ENCODE data around the gene LAMA2. TPM values are rescaled to one million over a fixed set of nuclear protein-coding genes. Genes with fewer than 3 reads are reported as not detected.

The LAMA2 gene
- total and polyA plus RNA-seq, 8 donors = 3.4 to 110 (median 31.6) TPM

DNA sequence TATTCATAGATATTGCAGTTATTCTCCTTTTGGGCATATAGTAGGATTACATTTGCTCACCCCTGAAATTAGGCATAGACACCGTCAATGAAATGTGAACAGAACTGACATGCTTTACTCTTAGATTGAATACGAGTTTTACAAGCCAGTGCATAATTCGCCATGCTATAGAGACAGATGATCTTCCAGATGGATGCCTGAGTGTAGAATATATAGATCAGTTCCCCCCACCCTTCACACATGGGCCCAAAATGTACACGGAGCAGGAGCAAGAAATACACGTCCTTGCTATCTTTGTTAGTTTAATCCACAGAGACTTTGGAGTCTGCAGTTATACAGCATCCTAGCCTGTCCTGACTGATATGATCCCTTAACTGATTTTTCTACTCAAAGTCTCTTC lies 47.4 kb downstream of the LAMA2 start:
- Histone ChIP-seq H3K36me3 (peaks cover 0 to 14% (median 10%) of the 10 kb centered on the region in 4 donors), H3K9me3 (peaks cover 0 to 3% (median 0%) of the 10 kb centered on the region in 4 donors), H3K4me1 (no peaks in the 10 kb centered on the region), H3K27me3 (no peaks in the 10 kb centered on the region), H3K4me3 (no peak overlapping the region), H3K27ac (no peak overlapping the region)
- 72 to 81% (median 76%) methylated on average over 5 of the region's 5 CpGs for WGBS, 5 donors
- no peak for DNase-seq
- TF ChIP-seq EP300 (IDR thresholded peaks at IDR 0.05) (no peak), POLR2A (IDR thresholded peaks at IDR 0.05) (no peak), POLR2AphosphoS5 (IDR thresholded peaks at IDR 0.05) (no peak), CTCF (IDR thresholded peaks at IDR 0.05) (no peak)
- intact Hi-C loops (cut with DNase I; ENCODE audit: low total_unique reads) = no loop called here

DNA sequence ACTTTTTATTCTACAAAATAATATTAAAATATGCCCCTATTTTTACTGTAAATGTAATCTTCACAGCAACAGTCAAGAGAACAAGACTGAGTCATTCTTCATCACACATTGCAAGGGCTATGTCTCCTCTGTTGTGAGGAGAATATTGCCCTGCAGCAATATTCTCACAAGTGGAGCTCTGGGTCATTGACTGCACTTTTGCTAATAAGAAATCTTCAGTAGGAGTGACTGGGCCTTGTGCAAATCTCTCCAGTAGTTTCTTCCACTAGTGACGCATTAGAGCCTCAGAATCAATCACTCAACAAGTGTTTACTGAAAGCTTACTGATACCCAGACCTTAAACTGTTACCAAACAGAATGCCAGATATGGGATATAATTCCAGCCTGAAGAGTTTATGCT lies 49.1 kb downstream of the LAMA2 start:
- intact Hi-C loops (cut with DNase I; ENCODE audit: low total_unique reads) = no loop called here
- TF ChIP-seq POLR2AphosphoS5 (IDR thresholded peaks at IDR 0.05) = no peak
- no peak for TF ChIP-seq EP300 (IDR thresholded peaks at IDR 0.05)
- TF ChIP-seq CTCF (IDR thresholded peaks at IDR 0.05) = no peak
- TF ChIP-seq POLR2A (IDR thresholded peaks at IDR 0.05) = no peak
- H3K4me1 ChIP-seq = no peaks in the 10 kb centered on the region
- 30 to 54% (median 32%) methylated on average over 1 of the region's 1 CpG for WGBS, 5 donors
- no peak overlapping the region for H3K27ac ChIP-seq
- no peak overlapping the region for H3K4me3 ChIP-seq
- H3K9me3 ChIP-seq = peaks cover 0 to 3% (median 0%) of the 10 kb centered on the region in 4 donors
- no peak for DNase-seq
- H3K27me3 ChIP-seq = no peaks in the 10 kb centered on the region
- H3K36me3 ChIP-seq = peaks cover 0 to 14% (median 10%) of the 10 kb centered on the region in 4 donors

DNA sequence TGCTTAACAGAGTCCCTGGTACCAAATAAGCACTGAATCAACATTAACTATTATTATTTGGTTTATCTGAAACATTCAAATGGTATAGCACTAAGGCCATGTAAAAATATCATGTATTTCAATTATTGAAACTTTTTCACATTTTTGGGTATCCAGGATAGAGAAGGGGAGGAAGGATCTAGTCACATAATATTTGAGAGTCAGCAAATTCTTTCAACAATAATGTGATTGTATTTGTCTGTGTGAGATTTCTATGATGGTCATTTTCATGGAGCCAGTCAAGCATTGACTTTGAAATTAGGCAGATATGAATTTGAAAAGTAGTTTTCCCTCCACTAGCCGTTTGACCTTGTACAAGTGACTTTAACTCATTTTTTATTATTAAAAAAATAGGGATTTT lies 67.9 kb downstream of the LAMA2 start:
- Histone ChIP-seq H3K27me3 (no peaks in the 10 kb centered on the region), H3K4me1 (no peaks in the 10 kb centered on the region), H3K9me3 (no peaks in the 10 kb centered on the region), H3K36me3 (no peaks in the 10 kb centered on the region), H3K27ac (no peak overlapping the region), H3K4me3 (no peak overlapping the region)
- no peak for DNase-seq
- no peak for TF ChIP-seq POLR2AphosphoS5 (IDR thresholded peaks at IDR 0.05)
- no peak for TF ChIP-seq CTCF (IDR thresholded peaks at IDR 0.05)
- no peak for TF ChIP-seq POLR2A (IDR thresholded peaks at IDR 0.05)
- no peak for TF ChIP-seq EP300 (IDR thresholded peaks at IDR 0.05)
- WGBS, 5 donors = 65 to 81% (median 71%) methylated on average over 1 of the region's 1 CpG
- intact Hi-C loops (cut with DNase I; ENCODE audit: low total_unique reads) = no loop called here

GRCh38 chr6:128952902-128953301 lies 70.0 kb downstream of the LAMA2 start:
- DNase-seq = no peak
- H3K36me3 ChIP-seq = no peaks in the 10 kb centered on the region
- WGBS, 5 donors = 90 to 97% (median 96%) methylated on average over 3 of the region's 3 CpGs
- no peaks in the 10 kb centered on the region for H3K4me1 ChIP-seq
- no peaks in the 10 kb centered on the region for H3K9me3 ChIP-seq
- TF ChIP-seq POLR2AphosphoS5 (IDR thresholded peaks at IDR 0.05) (no peak), CTCF (IDR thresholded peaks at IDR 0.05) (no peak), POLR2A (IDR thresholded peaks at IDR 0.05) (no peak), EP300 (IDR thresholded peaks at IDR 0.05) (no peak)
- no peak overlapping the region for H3K27ac ChIP-seq
- no peaks in the 10 kb centered on the region for H3K27me3 ChIP-seq
- no peak overlapping the region for H3K4me3 ChIP-seq
- intact Hi-C loops (cut with DNase I; ENCODE audit: low total_unique reads) = no loop called here

Measured in stomach (tissue), 9 donors.